Adrenal gland (tissue), 12 donors: ENCODE results near the gene EIF3D. TPM values are rescaled to one million over a fixed set of nuclear protein-coding genes. Genes with fewer than 3 reads are reported as not detected.

Experiments
- DNase-seq, 7 donors: peaks; one replicate each; pipeline ENCODE4 v3.0.0-alpha.2; 2019 to 2020
- H3K27ac ChIP-seq, 5 donors: fragments of 200-600 bp; sonication (generic) in 4 of 5; 1 replicate in 3 of 5; 2 replicates in 2 of 5; pipeline versions ENCODE4 v1.5.1 to v1.8.0; 2016 to 2020; ENCODE audit warnings: mild to moderate bottlenecking in 1 of 5
- H3K27me3 ChIP-seq: fragments of 200-600 bp; 2 replicates; pipeline ENCODE4 v1.8.0; 2021
- H3K36me3 ChIP-seq, 2 donors: fragments of 200-600 bp; replicated peaks in 1 of 2; 1 replicate in 1 of 2; 2 replicates in 1 of 2; pipeline versions ENCODE4 v1.5.1 to v1.8.0; 2018 to 2022
- H3K4me1 ChIP-seq, 2 donors: fragments of 200-600 bp; replicated peaks in 1 of 2; 1 replicate in 1 of 2; 2 replicates in 1 of 2; pipeline versions ENCODE4 v1.5.1 to v1.8.0; 2018 to 2021
- H3K4me3 ChIP-seq, 4 donors: fragments of 200-600 bp; sonication (generic) in 3 of 4; one replicate each; pipeline ENCODE4 v1.5.1; 2016 to 2018
- H3K9me3 ChIP-seq, 3 donors: fragments of 200-600 bp; sonication (generic) in 1 of 3; replicated peaks in 1 of 3; 1 replicate in 2 of 3; 2 replicates in 1 of 3; pipeline versions ENCODE4 v1.5.1 to v1.8.0; 2016 to 2021
- CTCF ChIP-seq, 6 experiments: fragments of 450-650 bp in 4 of 6; fragments of 200-600 bp in 2 of 6; sonication (generic) in 1 of 6; IDR thresholded peaks; 1 replicate in 5 of 6; 2 replicates in 1 of 6; pipeline versions ENCODE4 v1.5.1 to v1.8.0; 2016 to 2021; ENCODE audit warnings: antibody characterized with exemption in 6 of 6, mild to moderate bottlenecking in 2 of 6, moderate library complexity in 1 of 6
- POLR2A ChIP-seq, 2 donors: fragments of 450-650 bp; IDR thresholded peaks; one replicate each; pipeline ENCODE4 v1.6.1; 2017; ENCODE audit warnings: antibody characterized with exemption in 2 of 2, mild to moderate bottlenecking in 2 of 2, moderate library complexity in 1 of 2
- WGBS, 4 donors: extraction: QIAGEN DNeasy Blood & Tissue Kit in 2 of 4; methylation state at CpG; one replicate each; pipeline versions ENCODE4 v1.1.5 to v1.1.7; 2013 to 2017; 5-methylcytosine and 5-hydroxymethylcytosine counted together
- intact Hi-C, 2 donors: fragments of 100-400 bp; cut with DNase I; formaldehyde crosslinking; loops; one replicate each; pipeline versions ENCODE4 v1.14.1 to v1.15.0; 2022 to 2023
- polyA plus RNA-seq, 3 donors: library from polyadenylated mRNA; stranded (reverse); fragments of 200-250 nt in 2 of 3; fragments of 350-450 nt in 1 of 3; fragmentation: Illumina TruSeq in 1 of 3; extraction: RNeasy Lipid Tissue Mini Kit (QIAGEN cat#74804) in 1 of 3; gene quantifications; one replicate each; pipeline ENCODE4 v1.2.3, GENCODE V29; 2013 to 2014
- total RNA-seq, 9 donors: library from RNA; depleted of rRNA in 4 of 9; stranded (reverse); fragments of >200 nt in 4 of 9; fragments of 120-200 nt in 1 of 9; fragmentation: NEBNext Ultra II Directional in 1 of 9; extraction: Animal tissue kit (Norgen Biotek cat#: 25700) in 1 of 9; gene quantifications; one replicate each; pipeline versions ENCODE4 v1.1.0 to v1.2.4, GENCODE V29; 2013 to 2023
- donor health status: healthy with polysubstance abuse.
- donor health status: Bipolar disorder and iron deficiency.
- donor health status: DM: yes; HTN: yes; CAD: no.
- donor health status: DM: no; HTN: no; CAD: no.
- donor health status: DM: no; HTN: no; CAD: no.
- donor health status: DM: yes; HTN: yes; CAD: no.

EIF3D gene
- total and polyA plus RNA-seq, 12 donors = 118 to 319 (median 174) TPM

GRCh38 chr22:36514766-36515165, 14.2 kb downstream of the EIF3D start:
- no peak overlapping the region for H3K27ac ChIP-seq
- H3K4me3 ChIP-seq = no peak overlapping the region
- DNase-seq = no peak
- intact Hi-C loops = no loop called here
- H3K4me1 ChIP-seq = no peaks in the 10 kb centered on the region
- H3K36me3 ChIP-seq = peaks cover 0 to 95% of the 10 kb centered on the region in 2 donors
- no peaks in the 10 kb centered on the region for H3K27me3 ChIP-seq
- TF ChIP-seq POLR2A (IDR thresholded peaks at IDR 0.05) (no peak), CTCF (IDR thresholded peaks at IDR 0.05) (no peak)
- no peaks in the 10 kb centered on the region for H3K9me3 ChIP-seq
- 86 to 100% (median 95%) methylated on average over 1 of the region's 1 CpG for WGBS, 4 donors

DNA sequence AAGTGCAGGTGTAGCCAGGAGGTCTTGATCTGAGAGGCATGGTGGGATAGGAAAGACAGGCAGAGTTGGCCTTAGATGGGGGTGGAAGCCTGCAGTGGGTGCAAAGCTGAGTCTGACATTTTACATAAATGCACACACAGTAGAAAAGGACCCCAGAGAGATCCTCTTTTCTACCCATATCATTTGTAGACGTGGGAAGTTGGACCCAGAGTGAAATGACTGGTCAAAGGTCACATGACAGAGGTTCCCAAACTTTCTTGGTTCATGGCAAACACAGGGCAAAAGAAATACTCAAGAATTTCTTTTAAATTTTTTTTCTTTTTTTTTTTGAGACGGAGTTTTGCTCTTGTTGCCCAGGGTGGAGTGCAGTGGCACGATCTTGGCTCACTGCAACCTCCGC, 16.0 kb downstream of the EIF3D start:
- DNase-seq = no peak
- no peak for TF ChIP-seq CTCF (IDR thresholded peaks at IDR 0.05)
- intact Hi-C loops = no loop called here
- Histone ChIP-seq H3K27ac (no peak overlapping the region), H3K9me3 (no peaks in the 10 kb centered on the region), H3K4me1 (no peaks in the 10 kb centered on the region), H3K27me3 (no peaks in the 10 kb centered on the region), H3K36me3 (peaks cover 0 to 77% of the 10 kb centered on the region in 2 donors), H3K4me3 (no peak overlapping the region)
- WGBS, 4 donors = 74 to 86% (median 78%) methylated on average over 4 of the region's 4 CpGs

- no peak overlapping the region for H3K4me3 ChIP-seq
- TF ChIP-seq CTCF (IDR thresholded peaks at IDR 0.05) (no peak), POLR2A (IDR thresholded peaks at IDR 0.05) (no peak)
- no peaks in the 10 kb centered on the region for H3K9me3 ChIP-seq
- H3K36me3 ChIP-seq = peaks cover 0 to 71% of the 10 kb centered on the region in 2 donors
- no peak for DNase-seq
- no peaks in the 10 kb centered on the region for H3K27me3 ChIP-seq
- H3K27ac ChIP-seq = no peak overlapping the region
- intact Hi-C loops = no loop called here
- 88 to 95% (median 93%) methylated on average over 8 of the region's 8 CpGs for WGBS, 4 donors
- H3K4me1 ChIP-seq = peaks cover 3 to 6% of the 10 kb centered on the region in 2 donors
Measured at GRCh38 chr22:36512333-36512732, 16.6 kb downstream of the EIF3D start.

DNA sequence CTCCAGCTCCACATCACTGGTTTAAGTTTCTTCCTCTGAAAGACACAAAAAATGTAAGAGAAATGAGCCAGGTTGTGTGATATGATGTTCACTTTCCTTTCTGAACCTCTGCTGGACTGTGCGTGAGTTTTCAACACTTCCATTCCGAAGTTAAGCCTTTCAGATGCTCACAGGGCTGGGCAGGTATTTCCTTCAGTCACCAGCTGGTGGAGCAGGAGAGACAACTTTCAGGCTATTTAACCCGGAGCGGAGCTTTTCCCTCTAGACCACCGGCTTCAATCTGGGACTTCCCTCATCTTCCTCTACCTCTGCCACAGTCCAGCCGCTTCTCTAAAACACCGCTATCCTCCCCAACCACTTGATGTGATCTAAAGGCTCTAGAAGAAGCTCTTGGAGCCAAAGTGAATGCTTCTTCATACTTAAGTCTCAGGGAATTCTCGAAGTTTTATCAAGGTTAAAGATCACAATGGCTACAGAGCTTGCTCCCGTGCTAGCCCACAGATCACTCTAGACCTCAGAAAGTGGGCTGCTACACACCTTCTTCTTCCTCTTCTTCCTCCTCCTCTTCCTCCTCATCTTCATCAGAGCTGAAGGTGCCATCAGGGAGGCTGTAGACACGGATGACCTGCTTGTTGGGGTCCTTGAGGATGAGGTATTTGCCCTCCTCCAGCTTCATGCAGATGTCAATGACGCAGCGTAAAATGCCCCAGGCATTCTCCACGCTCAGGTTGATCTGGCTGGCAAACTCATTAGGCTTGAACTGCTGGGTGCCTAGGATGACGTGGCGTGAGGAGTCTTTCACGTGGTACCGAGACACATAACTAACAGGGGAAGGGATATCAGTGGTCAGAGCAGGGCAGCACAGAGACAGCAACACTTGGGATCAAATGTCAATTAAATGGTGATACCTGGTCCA, 17.7 kb downstream of the EIF3D start:
- Histone ChIP-seq H3K27ac (peak overlapping the region in 1 of 5 donors; percentile 31), H3K27me3 (no peaks in the 10 kb centered on the region), H3K9me3 (no peaks in the 10 kb centered on the region), H3K4me3 (no peak overlapping the region), H3K4me1 (peaks cover 5 to 14% of the 10 kb centered on the region in 2 donors), H3K36me3 (peaks cover 0 to 60% of the 10 kb centered on the region in 2 donors)
- DNase-seq = peak in 6 of 7 donors; percentile 37 to 79 (median 56)
- intact Hi-C loops = no loop called here
- peak; percentile 46 to 59 (median 52) for TF ChIP-seq CTCF (IDR thresholded peaks at IDR 0.05)
- TF ChIP-seq POLR2A (IDR thresholded peaks at IDR 0.05) = no peak
- 63 to 68% (median 66%) methylated on average over 17 of the region's 17 CpGs for WGBS, 4 donors
